Kidney capillary endothelial cell (primary cell): ENCODE measurements around the gene ELAC2.
"Not testable (repeated sequence)": the region's sequence is repeated elsewhere in the genome, so short reads cannot be mapped to it uniquely, and the experiment has no call there.

Experiments
- DNase-seq: peaks from one replicate; pipeline ENCODE4 v3.0.0-alpha.2; 2018; ENCODE audit warnings: low spot score

The ELAC2 gene

DNA sequence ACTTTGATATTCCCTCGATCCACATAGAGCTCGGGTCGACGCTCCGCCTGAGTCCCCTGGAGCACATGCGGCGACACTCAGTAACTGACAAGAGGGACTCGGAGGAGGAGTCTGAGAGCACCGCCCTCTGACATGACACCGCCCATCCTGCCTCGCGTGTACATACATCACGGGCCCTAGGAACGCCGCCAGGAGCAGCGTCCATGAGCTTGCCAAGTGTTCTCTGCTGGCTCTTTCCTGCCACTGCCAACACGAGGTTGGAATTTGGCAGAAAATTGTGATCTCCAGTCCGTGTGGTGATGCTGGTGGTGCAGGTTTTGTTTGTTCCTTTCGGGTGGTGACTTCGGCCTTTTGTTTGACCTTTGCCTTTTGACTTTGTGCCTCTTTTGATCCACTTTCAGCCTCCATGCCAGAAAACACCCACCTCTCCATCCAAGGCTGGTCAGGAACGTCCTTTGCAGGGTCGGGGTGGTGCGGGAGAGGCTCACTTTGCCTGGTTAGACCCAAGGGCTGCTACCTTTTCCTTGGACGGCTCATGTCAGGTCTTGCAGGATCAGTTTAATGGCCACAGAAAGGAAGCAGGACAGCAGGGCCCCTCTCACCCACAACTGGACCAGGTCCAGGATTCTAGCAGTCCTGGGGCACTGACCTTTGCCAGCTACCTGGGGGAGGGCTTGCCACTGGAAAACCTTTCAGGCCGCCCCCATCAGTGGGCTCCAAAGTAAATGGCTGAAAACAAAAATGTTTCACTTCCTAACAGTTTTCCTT lies 27.6 kb downstream of the ELAC2 start:
- no peak for DNase-seq

DNA sequence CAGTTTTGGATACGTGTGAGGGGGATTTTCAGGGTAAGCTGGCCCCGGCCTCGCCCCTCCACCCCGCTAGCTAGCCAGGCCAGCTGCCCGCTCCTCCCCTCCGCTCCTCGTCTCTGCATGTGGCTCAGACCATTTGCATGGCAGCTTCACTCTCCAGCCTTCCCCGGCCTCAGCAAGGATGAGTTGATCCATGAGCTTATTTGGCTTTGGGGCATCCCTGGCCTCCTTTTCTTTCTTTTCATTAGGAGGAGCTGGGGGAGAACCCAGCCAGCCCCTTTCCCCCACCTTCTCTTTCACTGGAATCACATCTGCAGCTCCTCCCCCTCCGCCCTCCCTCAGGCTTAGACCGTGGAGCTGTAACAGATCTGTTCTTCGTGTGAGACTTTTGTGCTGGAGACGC lies 30.7 kb downstream of the ELAC2 start:
- no peak for DNase-seq

DNA sequence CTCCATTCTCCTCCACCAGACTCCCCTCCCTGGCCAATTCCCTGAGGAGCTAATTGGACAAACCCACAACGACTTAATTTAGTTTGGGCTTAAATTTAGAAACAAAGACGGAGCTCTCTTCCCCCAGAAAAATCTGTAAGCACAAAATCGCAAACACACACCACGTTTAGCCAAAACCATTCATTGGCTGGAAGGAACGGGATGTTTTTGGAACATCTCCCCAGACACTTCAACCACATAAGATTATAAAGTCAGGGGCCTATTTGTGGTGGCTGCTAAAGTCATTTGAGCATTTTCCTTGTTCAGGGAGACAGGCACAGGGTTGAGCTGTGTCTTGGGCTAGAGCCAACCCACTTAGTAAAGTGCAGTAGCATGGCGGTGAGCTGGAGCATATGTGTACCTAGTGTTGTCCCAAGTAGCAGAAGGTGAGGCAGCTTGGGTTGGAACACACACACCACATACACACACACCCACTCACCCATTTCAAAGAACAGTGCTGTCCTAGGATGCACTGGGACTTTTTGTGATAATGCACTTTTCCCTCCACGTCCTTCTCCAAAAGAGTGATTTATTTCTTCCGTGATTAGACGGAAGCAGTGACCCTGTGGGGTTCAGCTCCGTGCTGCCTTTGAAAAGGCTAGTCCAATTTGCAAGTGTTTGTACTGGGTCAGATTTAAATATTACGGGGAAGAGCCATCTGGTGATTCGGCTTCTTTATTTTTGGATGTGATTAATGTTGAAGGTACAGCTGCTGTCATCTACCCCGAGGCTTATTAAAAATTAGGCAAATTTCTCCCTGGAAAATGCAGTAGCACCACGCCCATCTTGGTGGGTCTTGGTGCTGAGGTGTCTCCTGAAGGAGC lies 32.2 kb downstream of the ELAC2 start:
- no peak for DNase-seq

DNA sequence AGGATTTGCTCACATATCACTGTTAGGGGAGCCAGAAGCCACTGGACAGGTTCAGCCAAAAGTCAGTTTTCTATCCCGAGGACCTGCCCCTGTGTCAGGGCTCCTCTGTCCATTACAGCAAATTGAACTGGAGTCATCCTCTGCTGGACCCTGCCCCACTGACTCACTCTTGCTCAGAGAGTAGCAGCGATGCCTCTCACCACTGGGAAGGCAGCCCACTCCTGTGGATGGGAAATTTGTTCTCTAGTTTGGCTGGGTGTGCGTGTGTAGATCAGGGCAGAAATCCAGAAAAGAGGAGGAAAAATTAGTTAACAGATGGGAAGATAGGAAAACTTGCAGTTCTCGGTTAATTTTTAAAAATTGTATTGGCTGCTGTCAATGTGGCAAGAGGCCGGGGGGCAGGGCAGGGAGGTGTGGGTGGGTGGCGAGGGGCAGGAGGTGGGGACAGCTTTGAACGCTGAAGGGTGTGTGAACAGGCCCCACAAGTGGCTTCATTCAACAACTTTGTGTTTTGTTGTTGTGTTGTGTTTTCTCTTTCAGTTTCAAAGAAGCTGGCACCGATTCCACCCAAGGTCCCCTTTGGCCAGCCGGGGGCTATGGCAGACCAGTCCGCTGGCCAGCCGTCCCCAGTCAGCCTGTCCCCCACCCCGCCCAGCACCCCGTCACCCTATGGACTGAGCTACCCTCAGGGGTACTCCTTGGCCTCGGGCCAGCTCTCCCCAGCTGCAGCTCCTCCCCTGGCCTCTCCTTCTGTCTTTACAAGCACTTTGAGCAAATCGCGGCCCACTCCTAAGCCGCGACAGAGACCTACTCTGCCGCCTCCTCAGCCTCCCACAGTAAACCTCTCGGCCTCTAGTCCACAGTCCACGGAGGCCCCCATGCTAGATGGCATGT lies 33.6 kb downstream of the ELAC2 start:
- DNase-seq: no peak

DNA sequence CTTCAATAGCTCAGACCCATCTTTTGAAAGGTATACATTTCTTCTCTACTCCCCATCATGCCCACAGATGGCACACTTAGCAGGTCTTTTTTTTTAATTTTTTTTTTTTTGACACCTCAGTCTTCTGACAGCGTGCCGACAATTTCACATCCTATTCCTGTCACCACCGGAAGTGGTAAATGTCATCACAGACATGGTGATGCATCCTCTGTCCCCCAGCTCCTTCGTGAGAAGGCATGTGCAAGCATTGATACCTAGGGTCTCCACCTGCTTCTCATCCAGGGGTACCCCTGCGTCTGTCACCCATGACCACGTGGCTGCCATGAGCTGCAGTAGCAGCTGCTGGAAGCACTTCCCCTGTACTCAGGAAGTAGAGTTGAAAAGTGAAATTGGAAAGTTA lies 35.6 kb downstream of the ELAC2 start:
- DNase-seq: no peak

DNA sequence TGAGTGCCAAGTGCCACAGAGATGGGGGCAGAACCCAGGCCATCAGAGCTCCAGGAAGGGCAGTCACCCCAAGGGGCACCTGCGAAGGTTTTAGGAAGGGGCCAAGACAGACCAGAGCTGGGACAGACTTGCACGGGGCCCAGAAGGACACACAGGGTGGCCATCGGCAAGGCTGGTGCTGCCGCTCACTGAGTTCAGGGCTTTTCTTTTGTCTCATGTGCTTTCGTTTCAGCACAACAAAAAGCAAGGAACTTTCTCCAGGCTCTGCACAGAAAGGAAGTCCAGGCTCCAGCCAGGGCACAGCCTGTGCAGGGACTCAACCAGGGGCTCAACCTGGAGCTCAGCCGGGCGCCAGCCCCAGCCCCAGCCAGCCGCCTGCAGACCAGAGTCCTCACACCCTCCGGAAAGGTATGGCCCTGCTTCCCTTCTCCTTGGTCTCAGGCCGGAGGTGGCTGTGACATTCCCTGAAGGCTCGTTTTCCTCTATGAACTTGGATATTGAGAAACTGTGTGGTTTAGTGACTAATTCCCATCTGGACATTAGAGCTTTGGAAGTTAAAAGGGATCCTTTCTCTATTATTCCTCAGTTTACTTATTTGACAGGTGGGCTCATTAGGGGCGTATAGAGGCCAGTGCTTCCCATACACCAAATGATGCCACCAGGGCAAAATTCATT lies 37.9 kb downstream of the ELAC2 start:
- DNase-seq: no peak

DNA sequence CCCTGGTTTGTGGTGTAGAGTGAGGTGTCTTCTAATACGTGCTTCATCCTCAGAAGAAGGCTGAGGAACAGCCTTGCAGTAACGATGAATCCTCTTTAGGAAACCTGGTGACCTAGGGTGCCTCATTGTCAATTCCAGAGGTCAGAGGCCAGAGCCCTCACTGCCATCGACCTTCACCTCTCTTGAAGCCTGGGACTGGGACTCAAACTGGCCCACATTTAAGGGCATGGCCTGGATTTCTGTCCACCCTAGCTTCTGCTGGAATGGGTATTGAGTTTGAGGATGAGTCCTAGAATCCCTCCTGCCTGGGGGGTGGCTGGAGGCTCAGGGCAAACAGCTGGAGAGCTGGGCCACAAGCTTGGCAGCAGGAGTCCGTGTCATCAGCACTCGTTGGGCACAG lies 38.6 kb downstream of the ELAC2 start:
- DNase-seq: no peak

DNA sequence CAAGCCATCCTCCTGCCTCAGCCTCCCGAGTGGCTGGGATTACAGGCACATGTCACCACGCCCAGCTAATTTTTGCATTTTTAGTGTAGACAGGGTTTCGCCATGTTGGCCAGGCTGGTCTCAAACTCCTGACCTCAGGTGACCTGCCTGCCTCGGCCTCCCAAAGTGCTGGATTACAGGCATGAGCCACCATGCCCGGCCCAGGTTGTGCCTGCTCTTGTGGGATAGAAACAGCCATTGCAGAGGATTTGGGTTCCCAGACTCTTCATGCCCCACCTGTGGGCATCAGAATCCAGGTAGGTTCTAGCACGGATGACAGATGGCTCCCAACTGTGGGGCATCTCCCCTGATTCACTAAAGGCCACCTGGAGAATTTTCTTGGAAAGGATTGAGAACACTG lies 39.0 kb downstream of the ELAC2 start:
- not testable (repeated sequence) for DNase-seq

DNA sequence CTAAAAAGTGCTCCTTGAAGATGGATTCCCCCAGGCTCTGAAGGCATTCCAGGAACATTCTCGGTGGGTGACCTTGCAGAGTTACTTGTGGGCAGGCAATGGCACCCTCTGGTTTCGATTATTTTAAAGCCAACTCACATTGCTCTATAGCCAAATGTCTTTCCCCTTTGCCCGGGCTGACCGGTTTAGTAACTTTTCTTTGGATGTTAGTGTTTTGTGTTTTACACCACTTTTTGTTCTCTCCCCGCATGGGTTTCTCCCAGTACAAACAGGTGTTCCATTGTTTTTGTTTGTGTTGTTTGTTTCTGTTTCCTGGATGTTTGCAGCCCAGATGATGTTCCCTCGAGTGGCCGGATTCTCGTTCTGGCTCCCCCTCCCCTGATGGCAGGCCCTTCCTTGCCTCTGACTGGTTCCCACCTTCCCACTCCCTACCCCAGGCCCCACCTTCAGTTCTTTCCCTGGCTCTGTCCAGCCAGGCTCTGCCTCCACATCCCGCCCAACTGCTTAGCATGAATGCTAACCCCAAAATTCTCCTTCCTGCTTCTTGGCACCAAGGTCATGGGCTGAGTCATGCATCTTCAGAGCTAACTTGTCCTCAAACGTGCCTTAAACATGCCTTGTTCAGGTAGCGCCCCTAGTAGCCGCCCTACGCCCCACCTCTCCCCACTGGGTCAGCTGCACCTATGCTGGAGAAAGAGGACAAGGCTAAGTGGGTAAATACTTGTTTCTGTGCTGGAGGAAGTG lies 40.6 kb downstream of the ELAC2 start:
- no peak for DNase-seq

DNA sequence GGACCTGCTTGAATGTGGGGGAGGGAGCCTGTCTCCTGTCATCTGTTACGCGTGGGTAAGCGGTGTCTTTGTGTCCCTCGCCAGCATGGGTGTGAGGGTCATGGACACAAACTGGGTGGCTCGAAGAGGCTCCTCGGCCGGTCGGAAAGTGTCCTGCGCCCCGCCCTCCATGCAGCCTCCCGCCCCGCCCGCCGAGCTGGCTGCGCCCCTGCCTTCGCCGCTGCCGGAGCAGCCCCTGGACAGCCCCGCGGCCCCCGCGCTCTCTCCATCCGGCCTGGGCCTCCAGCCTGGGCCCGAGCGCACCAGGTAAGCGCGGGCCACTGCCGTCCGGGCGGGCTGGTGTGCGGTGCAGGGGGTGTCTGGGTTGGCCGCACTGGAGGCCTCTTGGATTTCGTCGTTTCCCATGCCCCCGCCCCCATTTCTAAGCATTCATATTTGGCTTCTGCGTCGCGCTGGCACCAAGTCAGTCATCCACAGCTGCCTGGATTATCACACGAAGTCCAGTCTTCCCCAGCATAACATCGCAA lies 43.8 kb downstream of the ELAC2 start:
- no peak for DNase-seq

DNA sequence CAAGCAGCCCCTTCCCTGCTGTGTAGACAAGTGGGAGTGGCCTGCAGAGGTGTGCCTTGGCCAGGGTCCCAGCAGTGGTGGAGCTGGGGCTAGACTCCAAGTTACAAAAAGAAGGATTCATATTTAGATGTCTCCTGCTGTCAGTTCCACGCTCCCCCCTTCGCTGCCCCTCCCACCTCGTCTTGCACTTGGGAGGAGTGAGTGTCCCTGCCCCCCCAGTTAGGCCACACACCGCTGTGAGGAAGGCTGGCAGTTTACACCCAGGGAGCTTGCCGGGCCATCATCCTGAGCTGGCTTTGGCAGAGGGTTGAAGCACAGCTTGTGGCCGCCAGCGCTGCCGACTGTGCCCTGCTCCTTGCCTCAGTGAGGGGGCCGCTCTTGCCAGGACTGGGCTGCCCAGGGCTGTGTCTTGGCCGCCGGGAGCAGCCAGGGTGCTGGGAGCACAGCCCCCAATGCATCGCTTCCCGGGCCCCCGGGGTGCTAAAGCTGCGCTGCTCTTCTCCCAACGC lies 44.3 kb downstream of the ELAC2 start:
- no peak for DNase-seq

DNA sequence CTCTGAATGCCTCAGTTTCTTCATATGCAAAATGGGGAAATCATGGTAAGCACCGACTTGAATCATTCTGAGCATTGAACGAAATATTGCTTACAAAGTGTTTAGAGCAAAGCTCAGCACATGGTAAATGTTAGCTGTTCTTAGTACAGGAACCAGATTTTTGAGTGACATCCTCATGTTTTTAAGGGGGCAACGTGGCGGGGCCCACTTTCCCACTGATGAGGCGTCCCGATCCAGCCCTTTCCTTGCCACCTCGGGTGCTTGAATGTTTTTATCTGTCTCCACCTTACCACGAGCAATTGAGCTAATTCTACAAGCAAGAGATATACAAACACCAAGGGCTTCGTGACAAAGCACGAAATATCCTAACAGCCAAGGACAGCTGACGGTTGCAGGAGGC lies 49.9 kb downstream of the ELAC2 start:
- no peak for DNase-seq

DNA sequence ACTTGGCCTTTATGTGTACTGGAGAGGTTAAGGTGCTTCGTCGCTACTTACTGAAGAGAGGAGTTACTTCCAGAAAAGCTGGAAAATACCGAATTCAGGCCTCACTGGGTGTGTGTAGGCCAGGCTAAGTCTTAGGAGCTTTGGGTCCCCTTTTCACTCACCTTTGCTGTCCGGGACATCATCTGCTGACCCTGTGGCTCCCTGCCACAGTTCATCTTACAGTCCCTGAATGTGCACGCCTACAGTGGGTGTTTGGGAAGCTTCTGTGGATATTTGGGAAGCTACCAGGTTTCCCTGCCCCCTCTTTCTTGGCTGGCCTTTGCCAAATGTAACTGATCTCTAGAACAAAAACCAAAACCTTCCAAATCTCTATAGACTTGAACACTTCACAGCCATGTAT lies 51.4 kb downstream of the ELAC2 start:
- DNase-seq: no peak

DNA sequence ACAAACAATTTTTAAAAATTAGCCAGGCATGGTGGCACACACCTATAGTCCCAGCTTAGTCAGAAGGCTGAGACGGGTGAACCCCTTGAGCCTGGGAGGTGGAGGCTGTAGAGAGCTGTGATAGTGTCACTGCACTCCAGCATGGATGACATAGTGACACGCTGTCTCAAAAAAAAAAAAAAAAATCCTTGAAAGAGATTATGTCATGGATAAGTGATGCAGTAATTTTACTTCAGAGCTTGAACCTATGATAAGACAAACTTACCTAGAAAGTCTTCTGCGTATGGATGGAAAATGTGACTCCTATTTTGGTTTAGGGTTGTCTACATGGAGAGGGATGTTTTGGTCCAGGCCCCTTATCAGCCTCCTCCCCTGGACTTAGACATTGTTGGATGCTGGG lies 51.8 kb downstream of the ELAC2 start:
- DNase-seq: no peak

DNA sequence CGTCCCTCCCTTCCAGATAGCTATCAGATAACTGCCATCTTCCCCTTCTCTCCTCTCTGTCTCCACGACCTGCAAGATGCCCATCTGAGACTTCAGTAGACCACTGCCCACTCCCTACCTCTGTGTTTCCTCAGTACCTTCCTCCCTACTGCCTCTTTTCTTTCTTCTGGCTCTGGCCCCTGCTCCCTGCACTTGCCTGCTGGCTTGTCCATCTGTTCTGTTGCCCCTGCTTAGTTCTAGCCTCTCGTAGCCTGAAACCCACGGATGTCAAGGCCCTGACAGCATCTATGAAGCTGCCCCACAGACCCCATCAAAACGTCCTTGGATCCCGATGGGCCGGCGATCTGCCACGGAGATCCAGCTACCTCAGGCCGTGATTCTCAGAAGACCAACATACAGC lies 53.0 kb downstream of the ELAC2 start:
- no peak for DNase-seq

DNA sequence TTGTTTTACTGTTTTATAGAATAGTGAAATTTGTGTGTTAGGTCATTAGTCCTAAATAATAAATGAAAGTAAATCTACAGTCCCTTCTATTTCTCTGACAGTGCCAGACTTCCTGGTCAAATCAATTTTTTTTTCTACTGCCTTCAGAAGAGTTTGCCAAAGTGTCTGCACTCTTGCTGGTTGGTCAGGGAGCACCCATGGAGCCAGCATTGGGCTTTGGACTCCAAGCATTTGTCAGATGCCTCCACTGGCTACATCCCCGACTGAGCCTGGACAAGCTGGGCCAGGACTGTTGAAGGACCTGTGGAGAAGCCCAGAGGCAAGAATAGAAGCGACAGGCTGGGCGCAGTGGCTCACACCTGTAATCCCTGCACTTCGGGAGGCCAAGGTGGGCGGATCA lies 53.7 kb downstream of the ELAC2 start:
- no peak for DNase-seq

DNA sequence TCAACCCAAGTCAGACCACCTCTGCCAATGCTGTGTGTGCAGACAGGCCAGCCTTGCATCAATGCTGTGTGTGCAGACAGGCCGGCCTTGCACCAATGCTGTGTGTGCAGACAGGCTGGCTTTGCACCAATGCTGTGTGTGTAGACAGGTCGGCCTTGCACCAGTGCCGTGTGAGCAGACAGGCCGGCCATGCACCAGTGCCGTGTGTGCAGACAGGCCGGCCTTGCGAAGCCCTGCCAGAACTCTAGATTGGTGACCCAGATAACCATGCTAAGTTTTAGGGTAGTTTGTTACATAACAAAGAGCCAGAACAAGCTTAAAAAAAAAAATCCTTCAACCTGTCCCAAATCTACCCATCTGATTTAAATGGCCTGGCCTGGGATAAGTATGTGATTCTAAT lies 54.3 kb downstream of the ELAC2 start:
- DNase-seq: no peak

DNA sequence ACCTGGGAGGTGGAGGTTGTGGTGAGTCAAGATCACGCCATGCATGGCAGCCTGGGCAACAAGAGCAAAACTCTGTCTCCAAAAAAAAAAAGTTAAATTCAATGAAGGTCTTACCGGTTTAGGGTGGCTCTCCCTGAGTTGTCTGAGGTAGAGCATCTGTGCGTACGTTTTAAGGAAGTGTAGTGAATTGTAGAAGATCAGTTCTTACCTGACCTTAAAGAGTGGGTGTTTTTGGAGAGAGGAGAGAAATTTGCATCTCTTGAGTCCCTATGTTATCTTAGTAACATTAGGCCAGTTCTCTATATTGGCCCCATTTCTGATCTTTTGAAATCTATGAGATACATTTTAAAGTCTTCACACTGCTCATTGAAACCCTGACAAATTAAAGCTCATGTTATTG lies 56.2 kb downstream of the ELAC2 start:
- no peak for DNase-seq

DNA sequence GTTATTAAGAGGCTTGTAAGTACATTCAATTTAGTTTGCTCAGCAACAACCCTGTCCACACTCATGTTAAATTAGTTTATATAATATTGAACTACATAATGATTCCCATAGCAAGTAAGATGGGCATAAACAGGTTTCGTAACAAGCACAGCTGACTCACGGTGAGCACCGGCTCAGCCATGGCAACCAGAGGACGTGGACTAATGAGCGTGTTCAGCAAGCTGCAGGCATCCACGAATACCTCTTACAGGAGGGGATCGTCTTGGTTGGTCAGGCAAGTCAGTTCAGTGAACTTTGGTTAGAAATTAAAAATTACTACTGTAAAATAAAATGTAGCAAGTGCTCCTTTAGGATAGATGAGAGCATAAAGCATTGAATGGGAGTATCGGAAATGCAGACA lies 58.4 kb downstream of the ELAC2 start:
- no peak for DNase-seq

DNA sequence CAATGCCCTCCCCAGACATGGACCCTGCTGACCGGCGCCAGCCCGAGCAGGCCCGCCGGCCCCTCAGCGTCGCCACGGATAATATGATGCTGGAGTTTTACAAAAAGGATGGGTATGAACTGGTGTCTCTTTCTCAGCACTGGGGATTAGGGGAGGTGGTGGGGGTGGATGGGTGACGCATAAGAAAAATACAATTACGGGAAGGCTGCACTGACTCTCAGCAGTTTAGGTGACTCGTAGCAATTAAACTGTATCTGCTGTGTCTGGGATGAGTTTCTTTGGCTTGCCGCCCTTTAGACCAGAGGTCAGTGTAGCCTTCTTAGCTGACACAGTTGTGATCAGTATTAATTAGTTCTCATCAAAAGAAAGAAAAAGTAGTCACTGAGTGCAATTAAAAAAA lies 59.0 kb downstream of the ELAC2 start:
- no peak for DNase-seq

DNA sequence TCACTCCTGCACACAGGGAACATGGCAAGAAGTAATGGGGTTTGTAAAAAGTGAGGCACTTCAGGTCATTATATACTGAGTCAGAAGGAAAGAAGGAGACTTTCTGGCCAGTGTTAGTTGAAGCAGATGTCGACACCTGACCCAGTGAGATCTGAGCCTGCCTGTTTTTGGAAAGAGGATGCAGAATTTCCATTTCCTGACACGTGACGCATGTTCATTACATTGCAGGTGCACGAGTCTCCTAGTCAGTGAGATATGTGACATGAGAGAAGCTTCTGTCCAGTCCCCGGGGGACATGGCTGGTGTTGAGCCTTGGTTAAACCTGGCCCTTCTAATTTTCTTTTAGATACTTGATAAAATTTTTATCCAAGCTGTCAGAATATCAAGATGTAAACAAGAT lies 62.3 kb downstream of the ELAC2 start:
- DNase-seq: no peak
